Mesothelial cell of epicardium (in vitro differentiated cells): ENCODE data around the gene FXYD7. TPM values are rescaled to one million over a fixed set of nuclear protein-coding genes. Genes with fewer than 3 reads are reported as not detected.

Source experiments
- DNase-seq, 2 experiments: peaks; one replicate each; pipeline ENCODE4 v3.0.0; 2021; ENCODE audit warnings: low spot score in 2 of 2; ENCODE audit not compliant: unreplicated experiment in 2 of 2
- H3K27ac Mint-ChIP-seq: 2 replicates; pipeline ENCODE4 v1.8.0; 2021; ENCODE audit warnings: mixed read lengths
- H3K27me3 Mint-ChIP-seq: 2 replicates; pipeline ENCODE4 v1.8.0; 2021; ENCODE audit warnings: low read depth, mixed read lengths
- H3K36me3 Mint-ChIP-seq: 2 replicates; pipeline ENCODE4 v1.8.0; 2021; ENCODE audit warnings: mixed read lengths
- H3K4me1 Mint-ChIP-seq: 2 replicates; pipeline ENCODE4 v1.8.0; 2021; ENCODE audit warnings: mixed read lengths
- H3K4me3 Mint-ChIP-seq: 2 replicates; pipeline ENCODE4 v1.8.0; 2021; ENCODE audit warnings: mild to moderate bottlenecking, moderate library complexity, mixed read lengths
- H3K9me3 Mint-ChIP-seq: 2 replicates; pipeline ENCODE4 v1.8.0; 2021; ENCODE audit warnings: mixed read lengths
- CTCF ChIP-seq: fragments of 200-600 bp; sonication (generic); IDR thresholded peaks from one replicate; pipeline ENCODE4 v1.5.0; 2021; ENCODE audit warnings: antibody characterized with exemption; ENCODE audit not compliant: unreplicated experiment
- total RNA-seq: library from RNA; stranded (reverse); gene quantifications from 3 replicates; pipeline ENCODE4 v1.2.1, GENCODE V29; 2021

The FXYD7 gene
- total RNA-seq, 1 donor from 2014 or later: 1.3 TPM

DNA sequence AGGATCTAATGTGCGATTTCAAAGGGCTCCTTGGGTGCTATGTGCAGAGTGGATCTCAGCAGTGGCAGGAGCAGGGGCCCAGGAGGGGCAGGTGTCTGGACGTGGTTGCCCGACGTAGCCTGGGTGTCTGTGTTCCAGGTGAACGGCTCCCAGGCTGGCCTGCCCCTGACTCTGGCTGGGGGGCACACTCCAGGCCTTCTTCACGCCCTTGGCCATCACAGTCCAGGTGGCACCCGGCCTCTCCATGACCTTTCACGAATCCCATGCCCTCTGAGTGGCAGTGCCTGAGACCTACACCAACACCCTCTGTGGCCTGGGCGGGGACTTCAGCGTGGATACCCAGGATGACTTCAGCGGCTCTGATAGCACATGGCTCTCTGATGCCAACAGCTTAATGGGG lies 38.7 kb upstream of the FXYD7 start:
- no peaks in the 10 kb centered on the region for H3K36me3 Mint-ChIP-seq
- no peaks in the 10 kb centered on the region for H3K9me3 Mint-ChIP-seq

GRCh38 chr19:35105047-35105410 lies 38.0 kb upstream of the FXYD7 start:
- Mint-ChIP-seq H3K4me3 (no peak overlapping the region), H3K27me3 (no peaks in the 10 kb centered on the region), H3K9me3 (no peaks in the 10 kb centered on the region), H3K4me1 (no peaks in the 10 kb centered on the region), H3K36me3 (no peaks in the 10 kb centered on the region), H3K27ac (no peak overlapping the region)
- no peak for DNase-seq
- no peak for TF ChIP-seq CTCF

More for the DNA sequence above, 38.7 kb upstream of the FXYD7 start:
- DNase-seq: no peak
- Mint-ChIP-seq H3K27me3 (no peaks in the 10 kb centered on the region), H3K27ac (no peak overlapping the region), H3K4me3 (no peak overlapping the region), H3K4me1 (no peaks in the 10 kb centered on the region)
- no peak for TF ChIP-seq CTCF

- Mint-ChIP-seq H3K27me3 (no peaks in the 10 kb centered on the region), H3K9me3 (no peaks in the 10 kb centered on the region), H3K4me1 (peaks cover under 1% of the 10 kb centered on the region)
These were observed 37.4 kb upstream of the FXYD7 start for GRCh38 chr19:35105411-35106290.

GRCh38 chr19:35106291-35106583 lies 36.8 kb upstream of the FXYD7 start:
- no peaks in the 10 kb centered on the region for H3K27me3 Mint-ChIP-seq
- no peak for DNase-seq
- H3K27ac Mint-ChIP-seq: no peak overlapping the region
- peaks cover 2% of the 10 kb centered on the region for H3K4me1 Mint-ChIP-seq
- TF ChIP-seq CTCF: no peak
- H3K36me3 Mint-ChIP-seq: no peaks in the 10 kb centered on the region
- H3K4me3 Mint-ChIP-seq: no peak overlapping the region
- no peaks in the 10 kb centered on the region for H3K9me3 Mint-ChIP-seq

More at GRCh38 chr19:35105411-35106290, 37.4 kb upstream of the FXYD7 start:
- no peak overlapping the region for H3K4me3 Mint-ChIP-seq
- DNase-seq: no peak
- no peak overlapping the region for H3K27ac Mint-ChIP-seq
- H3K36me3 Mint-ChIP-seq: no peaks in the 10 kb centered on the region
- TF ChIP-seq CTCF: no peak

DNA sequence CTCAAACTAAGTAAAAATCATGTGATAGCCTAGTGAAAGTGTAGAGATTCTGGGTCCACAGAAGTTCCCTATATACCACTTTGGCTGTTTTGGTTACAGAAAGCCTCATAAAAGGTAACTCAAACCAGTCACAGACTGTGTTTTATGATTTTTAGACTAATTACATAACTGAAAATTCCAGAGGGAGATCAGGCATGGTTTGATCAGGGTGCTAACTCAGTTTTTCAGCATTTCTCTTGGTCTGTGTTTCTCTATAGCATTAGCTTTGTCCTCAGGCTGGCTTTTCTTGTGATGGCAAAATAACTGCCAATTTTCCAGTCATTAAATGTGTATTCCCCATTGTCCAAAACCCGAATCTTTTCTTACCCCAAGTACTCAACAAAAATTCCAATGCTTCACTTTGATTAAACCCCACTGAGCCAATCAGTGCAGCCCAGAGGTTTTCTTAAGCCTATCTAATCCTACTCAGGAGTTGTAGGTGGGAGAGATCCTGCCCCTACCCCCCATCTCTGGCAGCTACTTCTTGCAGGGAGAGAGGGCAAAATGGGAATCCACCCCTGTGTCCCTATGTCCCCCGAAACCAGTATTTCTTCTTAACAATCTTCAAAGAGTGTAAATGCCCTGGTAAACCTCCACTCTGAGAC lies 36.0 kb upstream of the FXYD7 start:
- Mint-ChIP-seq H3K36me3 (no peaks in the 10 kb centered on the region), H3K9me3 (no peaks in the 10 kb centered on the region), H3K4me1 (peaks cover 2% of the 10 kb centered on the region), H3K4me3 (no peak overlapping the region), H3K27me3 (no peaks in the 10 kb centered on the region), H3K27ac (no peak overlapping the region)
- DNase-seq: no peak
- TF ChIP-seq CTCF: no peak
